Heart left ventricle (tissue), 16 donors: ENCODE measurements around the gene ADAMTS3. TPM values are rescaled to one million over a fixed set of nuclear protein-coding genes. Genes with fewer than 3 reads are reported as not detected.
A peak's percentile ranks its signal among the peaks of the same experiment; 100 is the strongest.

Experiments used
- ATAC-seq, 4 donors: fragments of 200-7000 bp; cut with Tn5 transposase; one replicate each; pipeline ENCODE4 v1.9.1; 2020 to 2022; ENCODE audit warnings: moderate library complexity in 4 of 4, mild to moderate bottlenecking in 3 of 4, moderate number of reproducible peaks in 1 of 4
- DNase-seq, 5 donors: peaks; one replicate each; pipeline ENCODE4 v3.0.0-alpha.2; 2020
- H3K27ac ChIP-seq, 12 donors: fragments of 200-600 bp; sonication (generic) in 4 of 12; one replicate each; pipeline versions ENCODE4 v1.5.0 to v1.8.0; 2016 to 2022; ENCODE audit warnings: mild to moderate bottlenecking in 2 of 12
- H3K27me3 ChIP-seq, 9 donors: fragments of 200-600 bp; sonication (generic) in 2 of 9; one replicate each; pipeline versions ENCODE4 v1.5.1 to v1.8.0; 2016 to 2022; ENCODE audit warnings: mild to moderate bottlenecking in 3 of 9
- H3K36me3 ChIP-seq, 9 donors: fragments of 200-600 bp; sonication (generic) in 2 of 9; one replicate each; pipeline versions ENCODE4 v1.5.0 to v1.8.0; 2018 to 2022; ENCODE audit warnings: mild to moderate bottlenecking in 2 of 9
- H3K4me1 ChIP-seq, 12 donors: fragments of 200-600 bp; sonication (generic) in 4 of 12; one replicate each; pipeline versions ENCODE4 v1.5.0 to v1.8.0; 2016 to 2022; ENCODE audit warnings: mild to moderate bottlenecking in 3 of 12
- H3K4me3 ChIP-seq, 12 donors: fragments of 200-600 bp; sonication (generic) in 4 of 12; one replicate each; pipeline versions ENCODE4 v1.5.0 to v1.8.0; 2017 to 2022; ENCODE audit warnings: mild to moderate bottlenecking in 9 of 12, moderate library complexity in 4 of 12
- H3K9me3 ChIP-seq, 12 donors: fragments of 200-600 bp; sonication (generic) in 4 of 12; one replicate each; pipeline versions ENCODE4 v1.5.0 to v1.8.0; 2016 to 2022; ENCODE audit warnings: mild to moderate bottlenecking in 1 of 12
- CTCF ChIP-seq, 12 donors: fragments of 200-600 bp; sonication (generic) in 4 of 12; IDR thresholded peaks; one replicate each; pipeline versions ENCODE4 v1.5.0 to v1.8.0; 2018 to 2022; ENCODE audit warnings: antibody characterized with exemption in 12 of 12, mild to moderate bottlenecking in 5 of 12
- POLR2A ChIP-seq, 2 donors: fragments of 450-650 bp; IDR thresholded peaks; one replicate each; pipeline ENCODE4 v1.6.1; 2017; ENCODE audit warnings: antibody characterized with exemption in 2 of 2, mild to moderate bottlenecking in 2 of 2, moderate library complexity in 2 of 2
- WGBS, 4 donors: extraction: QIAGEN DNeasy Blood & Tissue Kit in 2 of 4; methylation state at CpG; one replicate each; pipeline versions ENCODE4 v1.1.5 to v1.1.7; 2013 to 2018; 5-methylcytosine and 5-hydroxymethylcytosine counted together
- intact Hi-C, 10 donors: fragments of 100-400 bp; cut with DNase I; formaldehyde crosslinking; loops; one replicate each; pipeline versions ENCODE4 v1.11.1 to v1.14.2; 2022
- polyA plus RNA-seq, 2 donors: library from polyadenylated mRNA; stranded (reverse); fragments of 200-250 nt; gene quantifications; one replicate each; pipeline ENCODE4 v1.2.3, GENCODE V29; 2013
- total RNA-seq, 9 donors: library from RNA; depleted of rRNA in 2 of 9; stranded (reverse); fragments of >200 nt in 2 of 9; fragmentation: NEBNext Ultra II Directional in 3 of 9; extraction: Animal tissue kit (Norgen Biotek cat#: 25700) in 3 of 9; gene quantifications; one replicate each; pipeline versions ENCODE4 v1.1.0 to v1.2.4, GENCODE V29; 2016 to 2023
- donor health status: ischemic (EF 13 %, LVEDD 7.1; RV severe dilation, severe dysfunction).
- donor health status: healthy with polysubstance abuse.
- donor health status: DM: no; HTN: yes; CAD: no.
- donor health status: DM: no; HTN: no; CAD: no.
- donor health status: ischemic (EF 25% LVEDD 6.9; RV normal size, moderate dysfunction).
- donor health status: ischemic (EF 25% LVEDD 5.7; RV mildly dilated, moderate dysfunction).
- donor health status: healthy.
- donor health status: DM: yes; HTN: yes; CAD: no.
- donor health status: ischemic (EF 35%, LVEDD 5.7; RV mildly dilated, moderate dysfunction).
- donor health status: nonischemic (EF 11% LVEDD 7.7; RV severe dilation, severe dysfunction).
- donor health status: DM: yes; HTN: yes; CAD: no.
- donor health status: PGD.
- donor health status: ischemic (EF 29% LVEDD 5.4; RV normal size, mild dysfunction).
- donor health status: nonischemic (EF 23%, LVEDD 6.1; RV moderate dilation, normal function).

Gene ADAMTS3
- total and polyA plus RNA-seq, 11 donors: 0.08 to 3.3 (median 0.42) TPM; not detected in 1

DNA sequence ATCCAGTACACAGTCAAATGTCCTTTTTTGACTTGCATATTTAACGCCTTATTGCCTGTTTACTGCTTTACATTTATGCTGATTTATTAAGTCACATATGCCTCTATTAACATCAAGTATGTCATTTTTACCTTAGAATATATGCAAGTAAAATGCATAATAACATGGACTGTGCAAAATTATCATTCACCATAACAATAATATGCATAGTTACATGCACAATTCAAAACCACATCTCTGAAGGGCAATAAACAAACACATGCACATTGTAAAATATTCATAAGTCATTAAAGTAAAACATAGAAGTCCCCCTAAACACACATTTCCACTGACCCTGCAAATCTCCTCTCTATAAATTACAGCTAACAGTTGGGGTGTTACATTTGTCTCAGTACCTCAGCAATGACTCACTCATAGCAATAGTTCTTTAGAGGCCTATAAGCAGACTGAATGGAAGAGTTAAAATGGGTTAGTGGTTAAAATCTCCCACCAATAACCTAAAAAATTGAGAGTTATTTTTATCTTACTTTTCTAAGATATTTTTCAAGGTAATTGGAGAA, 61.1 kb downstream of the ADAMTS3 start:
- DNase-seq (no peak), ATAC-seq (no peak)
- no peaks in the 10 kb centered on the region for H3K27me3 ChIP-seq
- 89 to 98% (median 92%) methylated on average over 1 of the region's 1 CpG for WGBS, 4 donors
- no peaks in the 10 kb centered on the region for H3K36me3 ChIP-seq
- TF ChIP-seq CTCF (IDR thresholded peaks at IDR 0.05) (no peak), POLR2A (IDR thresholded peaks at IDR 0.05) (no peak)
- H3K27ac ChIP-seq: no peak overlapping the region
- no peaks in the 10 kb centered on the region for H3K4me1 ChIP-seq
- intact Hi-C loops: loop anchor here in 9 of 10 donors (5.0 to 10.0 kb wide), 7 partner anchors 194 to 1147 kb away; no protein-coding TSS in a partner anchor
- H3K4me3 ChIP-seq: no peak overlapping the region
- H3K9me3 ChIP-seq: peaks cover 0 to 21% (median 0%) of the 10 kb centered on the region in 12 donors

DNA sequence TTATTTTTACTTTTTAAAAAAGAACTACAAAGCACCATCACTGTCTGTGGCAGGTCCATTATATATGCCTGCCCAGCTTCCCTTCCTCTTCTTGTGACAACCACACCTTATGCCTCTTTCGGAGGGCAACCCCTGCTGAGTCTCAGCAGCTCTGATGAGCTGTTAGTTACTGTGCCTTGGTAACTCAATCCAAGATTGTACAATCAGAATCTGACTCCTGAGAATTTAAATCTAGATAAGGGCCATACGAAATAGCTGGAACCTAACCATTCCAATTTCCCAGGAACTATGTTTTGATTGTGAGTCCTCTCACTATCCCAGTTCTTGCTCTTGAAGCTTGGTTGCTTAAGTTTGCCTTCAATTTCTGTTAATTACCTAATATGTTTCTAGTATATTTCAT, 61.9 kb downstream of the ADAMTS3 start:
- intact Hi-C loops: loop anchor here in 9 of 10 donors (5.0 to 10.0 kb wide), 7 partner anchors 195 to 1148 kb away; no protein-coding TSS in a partner anchor
- TF ChIP-seq CTCF (IDR thresholded peaks at IDR 0.05) (no peak), POLR2A (IDR thresholded peaks at IDR 0.05) (no peak)
- WGBS, 4 donors: 54 to 59% (median 56%) methylated on average over 2 of the region's 2 CpGs
- Histone ChIP-seq H3K36me3 (no peaks in the 10 kb centered on the region), H3K27me3 (no peaks in the 10 kb centered on the region), H3K27ac (no peak overlapping the region), H3K4me3 (no peak overlapping the region), H3K9me3 (peaks cover 0 to 21% (median 0%) of the 10 kb centered on the region in 12 donors), H3K4me1 (no peaks in the 10 kb centered on the region)
- DNase-seq (no peak), ATAC-seq (no peak)

DNA sequence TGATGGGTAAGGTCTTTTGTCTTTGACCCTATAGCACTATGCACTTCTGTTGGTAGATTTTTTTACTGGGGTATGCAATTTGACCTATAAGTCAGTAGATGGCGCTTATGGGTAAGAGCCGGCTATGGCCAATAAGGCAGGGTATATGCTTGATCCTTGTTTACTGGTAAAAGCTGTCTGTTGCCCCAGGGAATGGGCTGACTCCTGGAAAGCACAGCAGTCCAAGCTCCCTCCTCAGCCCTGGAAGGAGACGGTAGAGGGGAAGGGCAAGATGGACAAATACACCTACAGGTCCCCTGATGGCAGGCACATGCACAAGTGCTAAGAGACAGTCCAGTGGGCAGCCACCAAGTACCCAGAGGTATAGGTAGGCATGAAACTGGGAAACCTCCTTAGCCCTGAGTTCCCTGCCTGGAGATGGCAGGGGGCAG, 63.7 kb downstream of the ADAMTS3 start:
- intact Hi-C loops: loop anchor here (2.0 to 10.0 kb wide), 9 partner anchors 197 to 1149 kb away; no protein-coding TSS in a partner anchor
- H3K4me1 ChIP-seq: no peaks in the 10 kb centered on the region
- H3K9me3 ChIP-seq: peaks cover 0 to 12% (median 0%) of the 10 kb centered on the region in 12 donors
- ATAC-seq (peak; percentile 55 to 75 (median 68)), DNase-seq (peak in 1 of 5 donors; percentile 8)
- H3K4me3 ChIP-seq: no peak overlapping the region
- no peaks in the 10 kb centered on the region for H3K36me3 ChIP-seq
- TF ChIP-seq POLR2A (IDR thresholded peaks at IDR 0.05) (no peak), CTCF (IDR thresholded peaks at IDR 0.05) (peak; percentile 46 to 80 (median 66))
- H3K27me3 ChIP-seq: no peaks in the 10 kb centered on the region
- no peak overlapping the region for H3K27ac ChIP-seq
- WGBS, 4 donors: 0 to 6% (median 5%) methylated on average over 3 of the region's 3 CpGs

GRCh38 chr4:72500214-72500613, 68.8 kb downstream of the ADAMTS3 start:
- intact Hi-C loops: loop anchor here in 4 of 10 donors (10.0 kb wide), 4 partner anchors 205 to 1155 kb away; no protein-coding TSS in a partner anchor
- H3K36me3 ChIP-seq: no peaks in the 10 kb centered on the region
- H3K4me1 ChIP-seq: no peaks in the 10 kb centered on the region
- no peaks in the 10 kb centered on the region for H3K27me3 ChIP-seq
- no peak for DNase-seq
- H3K27ac ChIP-seq: no peak overlapping the region
- 80 to 84% (median 83%) methylated on average over 2 of the region's 2 CpGs for WGBS, 4 donors
- no peak for ATAC-seq
- peaks cover 0 to 11% (median 0%) of the 10 kb centered on the region in 12 donors for H3K9me3 ChIP-seq
- no peak overlapping the region for H3K4me3 ChIP-seq
- TF ChIP-seq POLR2A (IDR thresholded peaks at IDR 0.05): no peak
- TF ChIP-seq CTCF (IDR thresholded peaks at IDR 0.05): no peak
